PC-3 (cell line): ENCODE results near the gene MRPL14.

Source experiments
- CTCF ChIP-seq: fragments of 300-600 bp; sonication (generic); conservative IDR thresholded peaks from 2 replicates; pipeline ENCODE4 v1.5.1; 2017; ENCODE audit warnings: antibody characterized with exemption, low read depth, mild to moderate bottlenecking, low read length
- EZH2phosphoT487 ChIP-seq: fragments of 300-600 bp; sonication (generic); IDR thresholded peaks from 2 replicates; pipeline ENCODE4 v1.6.1; 2018; ENCODE audit warnings: mild to moderate bottlenecking, antibody characterized with exemption, low read length, borderline replicate concordance

- TF ChIP-seq CTCF (no peak), EZH2phosphoT487 (no peak)
These were observed at the start of gene MRPL14, which contains the start of gene TMEM63B for GRCh38 chr6:44127186-44128019.
